Measurements from ENCODE around the gene CUX1.

CUX1 gene

GRCh38 chr7:102146122-102146521, 328.7 kb downstream of the CUX1 start:
- no peak for DNase-seq (ENCODE audit: low read depth, low spot score)
- POLR2A ChIA-PET: no interaction called here
- no peak for TF ChIP-seq CTCF (IDR thresholded peaks at IDR 0.05; ENCODE audit: insufficient read depth, low read length, missing control alignments)
- H3K4me3 ChIP-seq (ENCODE audit: low read depth, low read length): no peak overlapping the region
- CTCF ChIA-PET: no interaction called here

GRCh38 chr7:102147008-102147407, 329.6 kb downstream of the CUX1 start:
- no peak overlapping the region for H3K4me3 ChIP-seq (ENCODE audit: low read depth, low read length)
- TF ChIP-seq CTCF (IDR thresholded peaks at IDR 0.05; ENCODE audit: insufficient read depth, low read length, missing control alignments): no peak
- ChIA-PET CTCF (no interaction called here), POLR2A (no interaction called here)
- DNase-seq (ENCODE audit: low read depth, low spot score): no peak

- TF ChIP-seq CTCF (IDR thresholded peaks at IDR 0.05; ENCODE audit: insufficient read depth, low read length, missing control alignments): no peak
- no peak for DNase-seq (ENCODE audit: low read depth, low spot score)
- no peak overlapping the region for H3K4me3 ChIP-seq (ENCODE audit: low read depth, low read length)
- POLR2A ChIA-PET: no interaction called here
- CTCF ChIA-PET: no interaction called here
Observed at GRCh38 chr7:102148799-102149198, 331.4 kb downstream of the CUX1 start.

- POLR2A ChIA-PET: no interaction called here
- no peak for TF ChIP-seq CTCF (IDR thresholded peaks at IDR 0.05; ENCODE audit: insufficient read depth, low read length, missing control alignments)
- CTCF ChIA-PET: no interaction called here
Observed at GRCh38 chr7:102149416-102149815, 332.0 kb downstream of the CUX1 start.

GRCh38 chr7:102150266-102150665, 332.8 kb downstream of the CUX1 start:
- POLR2A ChIA-PET: no interaction called here
- TF ChIP-seq CTCF (IDR thresholded peaks at IDR 0.05; ENCODE audit: insufficient read depth, low read length, missing control alignments): no peak
- no peak for DNase-seq (ENCODE audit: low read depth, low spot score)
- no peak overlapping the region for H3K4me3 ChIP-seq (ENCODE audit: low read depth, low read length)
- CTCF ChIA-PET: no interaction called here

More at GRCh38 chr7:102149416-102149815, 332.0 kb downstream of the CUX1 start:
- DNase-seq (ENCODE audit: low read depth, low spot score): no peak
- H3K4me3 ChIP-seq (ENCODE audit: low read depth, low read length): no peak overlapping the region

- ChIA-PET POLR2A (no interaction called here), CTCF (no interaction called here)
- H3K4me3 ChIP-seq (ENCODE audit: low read depth, low read length): no peak overlapping the region
- no peak for DNase-seq (ENCODE audit: low read depth, low spot score)
- no peak for TF ChIP-seq CTCF (IDR thresholded peaks at IDR 0.05; ENCODE audit: insufficient read depth, low read length, missing control alignments)
Observed at GRCh38 chr7:102152672-102153598, 335.5 kb downstream of the CUX1 start.
